K562 (cell line): ENCODE data around the gene CLCN1. TPM values are rescaled to one million over a fixed set of nuclear protein-coding genes. Genes with fewer than 3 reads are reported as not detected.

Experiments used
- ARID3B ChIP-seq: fragments of 250-450 bp; sonication (Bioruptor Pico); IDR thresholded peaks from 2 replicates; pipeline ENCODE4 v1.4.0; 2020; ENCODE audit warnings: borderline replicate concordance
- CBX2 ChIP-seq: fragments of 200-600 bp; sonication (generic); IDR thresholded peaks from one replicate; pipeline ENCODE4 v1.6.1; 2012; ENCODE audit warnings: mild to moderate bottlenecking, low read length, inconsistent platforms; ENCODE audit not compliant: insufficient read depth, poor library complexity, severe bottlenecking
- DACH1 ChIP-seq: fragments of 450-650 bp; IDR thresholded peaks from 2 replicates; pipeline ENCODE4 v1.6.1; 2018; ENCODE audit not compliant: partially characterized antibody
- DEAF1 ChIP-seq: fragments of 450-650 bp; formaldehyde crosslinking; IDR thresholded peaks from 2 replicates; pipeline ENCODE4 v1.4.0; 2020; ENCODE audit warnings: mild to moderate bottlenecking, moderate library complexity
- FOS ChIP-seq: IDR thresholded peaks from 3 replicates; pipeline ENCODE4 v1.6.1; 2011; ENCODE audit not compliant: insufficient read length; ENCODE audit errors: extremely low read depth
- HOMEZ ChIP-seq: fragments of 250-450 bp; sonication (Bioruptor Pico); IDR thresholded peaks from 2 replicates; pipeline ENCODE4 v1.4.0; 2020; ENCODE audit warnings: mild to moderate bottlenecking, moderate library complexity
- HSF4 ChIP-seq: fragments of 250-450 bp; sonication (Bioruptor Pico); IDR thresholded peaks from 2 replicates; pipeline ENCODE4 v2.1.2; 2022; ENCODE audit warnings: mild to moderate bottlenecking, moderate library complexity, borderline replicate concordance
- IRF9 ChIP-seq: fragments of 450-650 bp; IDR thresholded peaks from 2 replicates; pipeline ENCODE4 v1.6.1; 2016; ENCODE audit warnings: missing biosample characterization, missing genetic modification characterization
- NFYB ChIP-seq: IDR thresholded peaks from 2 replicates; pipeline ENCODE4 v1.6.1; 2011; ENCODE audit warnings: mild to moderate bottlenecking, moderate library complexity; ENCODE audit not compliant: insufficient read length; ENCODE audit errors: extremely low read depth
- RFX1 ChIP-seq: fragments of 450-650 bp; IDR thresholded peaks from 2 replicates; pipeline ENCODE4 v1.6.1; 2016; ENCODE audit warnings: mild to moderate bottlenecking, moderate library complexity
- SETDB1 ChIP-seq: IDR thresholded peaks from one replicate; pipeline ENCODE4 v1.6.1; 2012; ENCODE audit warnings: low read length, control low read depth, inconsistent platforms
- STAT5A ChIP-seq: IDR thresholded peaks from 2 replicates; pipeline ENCODE4 v1.6.1; 2012; ENCODE audit warnings: low read length, inconsistent platforms, borderline replicate concordance
- U2AF2 ChIP-seq: fragments of 200-400 bp; formaldehyde crosslinking; optimal IDR thresholded peaks from 2 replicates; pipeline ENCODE3; 2017; ENCODE audit warnings: low read depth, mild to moderate bottlenecking, low read length
- ZNF57 ChIP-seq: fragments of 450-650 bp; formaldehyde crosslinking; IDR thresholded peaks from 2 replicates; pipeline ENCODE4 v1.4.0; 2020; ENCODE audit warnings: mild to moderate bottlenecking, moderate library complexity
- ZNF79 ChIP-seq: fragments of 250-450 bp; sonication (Bioruptor Pico); IDR thresholded peaks from 2 replicates; pipeline ENCODE4 v1.4.0; 2020; ENCODE audit warnings: low read depth, mild to moderate bottlenecking, moderate library complexity
- polyA plus RNA-seq, 8 experiments: library from polyadenylated mRNA; depleted of rRNA in 4 of 8; stranded (reverse) in 5 of 8; unstranded in 3 of 8; fragments of >200 nt; fragmentation: Nextera tagmentation in 2 of 8; fragmentation: Illumina TruSeq in 1 of 8; extraction: Ambion mirVana in 2 of 8; extraction: Trizol in 1 of 8; gene quantifications; 2 replicates each; pipeline versions ENCODE4 v1.2.1 to v1.2.3, GENCODE V29; 2011 to 2014; ENCODE audit warnings: inconsistent platforms in 1 of 8, missing spikeins in 1 of 8
- total RNA-seq, 7 experiments: library from RNA; depleted of rRNA in 6 of 7; stranded (reverse); fragments of >200 nt in 6 of 7; fragmentation: Illumina TruSeq in 2 of 7; extraction: Trizol in 2 of 7; gene quantifications; 2 replicates each; pipeline versions ENCODE4 v1.2.1 to v1.2.3, GENCODE V29; 2011 to 2021; ENCODE audit warnings: low replicate concordance in 1 of 7
- TF ChIP-seq, protein P1 (sequence below): fragments of 450-650 bp; formaldehyde crosslinking; IDR thresholded peaks from 2 replicates; pipeline ENCODE4 v1.4.0; 2020; ENCODE audit warnings: mild to moderate bottlenecking, mixed read lengths
- TF ChIP-seq, protein P2 (sequence below): fragments of 450-650 bp; IDR thresholded peaks from 2 replicates; pipeline ENCODE4 v1.6.1; 2017; ENCODE audit warnings: mild to moderate bottlenecking, moderate library complexity

Gene CLCN1
- total and polyA plus RNA-seq, 9 of the 15 experiments (the other 6 are each of a cell fraction or from before 2014, with no cell fraction given) = 0.01 to 0.11 (median 0.04) TPM; not detected in 4

- TF ChIP-seq DEAF1 (CRISPR knock-in tag) (peak; percentile 47; the same call in 1 of the 2 replicates), U2AF2 (no peak), HSF4 (CRISPR knock-in tag) (peak; percentile 89; the same call in 1 of the 2 replicates), ZNF79 (CRISPR knock-in tag) (peak; percentile 99), RFX1 (no peak), DACH1 (no peak), STAT5A (no peak), HOMEZ (CRISPR knock-in tag) (peak; percentile 99), FOS (no peak), ARID3B (CRISPR knock-in tag) (peak; percentile 99), SETDB1 (no peak), ZNF57 (CRISPR knock-in tag) (peak; percentile 52; the same call in 1 of the 2 replicates), IRF9 (tag) (peak; percentile 75), CBX2 (no peak), NFYB (no peak)
- TF ChIP-seq, protein P1, sequence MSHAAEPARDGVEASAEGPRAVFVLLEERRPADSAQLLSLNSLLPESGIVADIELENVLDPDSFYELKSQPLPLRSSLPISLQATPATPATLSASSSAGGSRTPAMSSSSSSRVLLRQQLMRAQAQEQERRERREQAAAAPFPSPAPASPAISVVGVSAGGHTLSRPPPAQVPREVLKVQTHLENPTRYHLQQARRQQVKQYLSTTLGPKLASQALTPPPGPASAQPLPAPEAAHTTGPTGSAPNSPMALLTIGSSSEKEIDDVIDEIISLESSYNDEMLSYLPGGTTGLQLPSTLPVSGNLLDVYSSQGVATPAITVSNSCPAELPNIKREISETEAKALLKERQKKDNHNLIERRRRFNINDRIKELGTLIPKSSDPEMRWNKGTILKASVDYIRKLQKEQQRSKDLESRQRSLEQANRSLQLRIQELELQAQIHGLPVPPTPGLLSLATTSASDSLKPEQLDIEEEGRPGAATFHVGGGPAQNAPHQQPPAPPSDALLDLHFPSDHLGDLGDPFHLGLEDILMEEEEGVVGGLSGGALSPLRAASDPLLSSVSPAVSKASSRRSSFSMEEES (CRISPR knock-in tag) = peak; percentile 76
- TF ChIP-seq, protein P2, sequence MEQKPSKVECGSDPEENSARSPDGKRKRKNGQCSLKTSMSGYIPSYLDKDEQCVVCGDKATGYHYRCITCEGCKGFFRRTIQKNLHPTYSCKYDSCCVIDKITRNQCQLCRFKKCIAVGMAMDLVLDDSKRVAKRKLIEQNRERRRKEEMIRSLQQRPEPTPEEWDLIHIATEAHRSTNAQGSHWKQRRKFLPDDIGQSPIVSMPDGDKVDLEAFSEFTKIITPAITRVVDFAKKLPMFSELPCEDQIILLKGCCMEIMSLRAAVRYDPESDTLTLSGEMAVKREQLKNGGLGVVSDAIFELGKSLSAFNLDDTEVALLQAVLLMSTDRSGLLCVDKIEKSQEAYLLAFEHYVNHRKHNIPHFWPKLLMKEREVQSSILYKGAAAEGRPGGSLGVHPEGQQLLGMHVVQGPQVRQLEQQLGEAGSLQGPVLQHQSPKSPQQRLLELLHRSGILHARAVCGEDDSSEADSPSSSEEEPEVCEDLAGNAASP = no peak
These were observed 54.1 kb downstream of the CLCN1 start (continued) for GRCh38 chr7:143369678-143370651.
